WTC11 (cell line): ENCODE measurements around the gene COX5A. TPM values are rescaled to one million over a fixed set of nuclear protein-coding genes. Genes with fewer than 3 reads are reported as not detected.
A peak's percentile ranks its signal among the peaks of the same experiment; 100 is the strongest.

ENCODE experiments used
- ATAC-seq: fragments of 200-7000 bp; cut with Tn5 transposase; 2 replicates; pipeline ENCODE4 v1.10.0; 2021; ENCODE audit warnings: mild to moderate bottlenecking, moderate library complexity
- Bru-seq: library from RNA; stranded (reverse); fragments of 400-500 nt; gene quantifications from one replicate; lab custom pipeline; 2021; lab: Mats Ljungman, UMichigan
- CTCF ChIA-PET: fragments of 300-600 bp; sonication (Branson Sonifier 250); formaldehyde crosslinking; loops from one replicate; lab custom pipeline; 2021; ENCODE audit warnings: antibody characterized with exemption; lab: Charles Lee
- POLR2A ChIA-PET: fragments of 350-600 bp; sonication (Branson Sonifier 250); formaldehyde crosslinking; loops from one replicate; lab custom pipeline; 2021; ENCODE audit warnings: antibody characterized with exemption; lab: Charles Lee
- DNase-seq: peaks from one replicate; pipeline ENCODE4 v3.0.0; 2021; ENCODE audit warnings: low spot score
- H3K27ac Mint-ChIP-seq: 2 replicates; pipeline ENCODE4 v1.8.0; 2021; ENCODE audit warnings: mixed read lengths
- H3K27me3 Mint-ChIP-seq: 2 replicates; pipeline ENCODE4 v1.8.0; 2021; ENCODE audit warnings: low read depth, mild to moderate bottlenecking, moderate library complexity, mixed read lengths
- H3K36me3 Mint-ChIP-seq: 2 replicates; pipeline ENCODE4 v1.8.0; 2021; ENCODE audit warnings: mixed read lengths
- H3K4me1 Mint-ChIP-seq: 2 replicates; pipeline ENCODE4 v1.8.0; 2022; ENCODE audit warnings: mixed read lengths
- H3K4me3 Mint-ChIP-seq: 2 replicates; pipeline ENCODE4 v1.8.0; 2021; ENCODE audit warnings: mild to moderate bottlenecking, moderate library complexity, mixed read lengths
- H3K9me3 Mint-ChIP-seq: 2 replicates; pipeline ENCODE4 v1.8.0; 2021; ENCODE audit warnings: mixed read lengths
- CBFB ChIP-seq: sonication (generic); formaldehyde crosslinking; IDR thresholded peaks from 2 replicates; pipeline ENCODE4 v1.8.1; 2022; ENCODE audit warnings: mild to moderate bottlenecking, low read depth, missing genetic modification reagents
- CREB1 ChIP-seq: sonication (generic); formaldehyde crosslinking; IDR thresholded peaks from 2 replicates; pipeline ENCODE4 v1.8.0; 2023; ENCODE audit warnings: mild to moderate bottlenecking, missing genetic modification reagents
- ETV6 ChIP-seq: sonication (generic); formaldehyde crosslinking; IDR thresholded peaks from 2 replicates; pipeline ENCODE4 v1.8.1; 2022; ENCODE audit warnings: mild to moderate bottlenecking, missing genetic modification reagents
- FOXP1 ChIP-seq: sonication (generic); formaldehyde crosslinking; IDR thresholded peaks from 2 replicates; pipeline ENCODE4 v1.8.0; 2022; ENCODE audit warnings: missing genetic modification reagents, mild to moderate bottlenecking, moderate library complexity, borderline replicate concordance
- GRHL2 ChIP-seq: fragments of 250-450 bp; sonication (Bioruptor Pico); IDR thresholded peaks from 2 replicates; pipeline ENCODE4 v1.8.0; 2022; ENCODE audit warnings: mild to moderate bottlenecking, moderate library complexity; ENCODE audit not compliant: insufficient replicate concordance, severe bottlenecking
- GTF2I ChIP-seq: fragments of 250-450 bp; sonication (Bioruptor Pico); conservative IDR thresholded peaks from 2 replicates; pipeline ENCODE4 v1.4.0; 2021; ENCODE audit warnings: mild to moderate bottlenecking
- HMGA2 ChIP-seq: fragments of 250-450 bp; sonication (Bioruptor Pico); IDR thresholded peaks from 2 replicates; pipeline ENCODE4 v1.4.0; 2021; ENCODE audit warnings: mild to moderate bottlenecking, moderate library complexity
- NFYB ChIP-seq: sonication (generic); formaldehyde crosslinking; conservative IDR thresholded peaks from 2 replicates; pipeline ENCODE4 v1.8.0; 2022; ENCODE audit warnings: low read depth, missing genetic modification reagents
- NR1H2 ChIP-seq: sonication (generic); formaldehyde crosslinking; IDR thresholded peaks from 2 replicates; pipeline ENCODE4 v1.9.0; 2021; ENCODE audit warnings: mild to moderate bottlenecking, moderate library complexity, missing genetic modification reagents
- RORB ChIP-seq: fragments of 250-450 bp; sonication (Bioruptor Pico); IDR thresholded peaks from 2 replicates; pipeline ENCODE4 v1.9.0; 2021; ENCODE audit warnings: mild to moderate bottlenecking
- SMAD3 ChIP-seq: sonication (generic); formaldehyde crosslinking; IDR thresholded peaks from 2 replicates; pipeline ENCODE4 v1.8.0; 2022; ENCODE audit warnings: missing genetic modification reagents, mild to moderate bottlenecking, borderline replicate concordance
- SMAD4 ChIP-seq: sonication (generic); formaldehyde crosslinking; IDR thresholded peaks from 2 replicates; pipeline ENCODE4 v1.8.0; 2022; ENCODE audit warnings: mild to moderate bottlenecking, missing genetic modification reagents
- SP1 ChIP-seq: sonication (generic); formaldehyde crosslinking; conservative IDR thresholded peaks from 2 replicates; pipeline ENCODE4 v1.8.1; 2022; ENCODE audit warnings: missing genetic modification reagents
- TEAD1 ChIP-seq: sonication (generic); formaldehyde crosslinking; IDR thresholded peaks from 2 replicates; pipeline ENCODE4 v1.8.0; 2022; ENCODE audit warnings: mild to moderate bottlenecking, missing genetic modification reagents
- TEAD4 ChIP-seq: sonication (generic); formaldehyde crosslinking; IDR thresholded peaks from 2 replicates; pipeline ENCODE4 v1.8.0; 2022; ENCODE audit warnings: mild to moderate bottlenecking, missing genetic modification reagents
- TP53 ChIP-seq: sonication (generic); formaldehyde crosslinking; IDR thresholded peaks from 2 replicates; pipeline ENCODE4 v1.8.1; 2023; ENCODE audit warnings: mild to moderate bottlenecking, missing genetic modification reagents
- ZNF121 ChIP-seq: sonication (generic); formaldehyde crosslinking; IDR thresholded peaks from 2 replicates; pipeline ENCODE4 v1.8.0; 2023; ENCODE audit warnings: missing genetic modification reagents
- ZNF263 ChIP-seq: sonication (generic); formaldehyde crosslinking; IDR thresholded peaks from 2 replicates; pipeline ENCODE4 v1.8.1; 2022; ENCODE audit warnings: low read depth, mild to moderate bottlenecking, moderate library complexity, missing genetic modification reagents
- ZNF317 ChIP-seq: sonication (generic); formaldehyde crosslinking; IDR thresholded peaks from 2 replicates; pipeline ENCODE4 v1.8.1; 2023; ENCODE audit warnings: low read depth, mild to moderate bottlenecking, moderate library complexity, missing genetic modification reagents, borderline replicate concordance
- ZNF396 ChIP-seq: fragments of 250-450 bp; sonication (Bioruptor Pico); IDR thresholded peaks from 2 replicates; pipeline ENCODE4 v1.8.0; 2021; ENCODE audit warnings: mild to moderate bottlenecking, moderate library complexity, borderline replicate concordance
- ZNF423 ChIP-seq: fragments of 250-450 bp; sonication (Bioruptor Pico); IDR thresholded peaks from 2 replicates; pipeline ENCODE4 v2.1.2; 2022; ENCODE audit warnings: mild to moderate bottlenecking, moderate library complexity
- long read RNA-seq, 3 experiments: library from RNA in 1 of 3; library from capped mRNA in 1 of 3; library from polyadenylated mRNA in 1 of 3; unstranded in 2 of 3; stranded (forward) in 1 of 3; transcript quantifications; one replicate each; pipeline ENCODE4 v2.0.0, GENCODE V29; 2021
- total RNA-seq: library from RNA; stranded (reverse); gene quantifications from 3 replicates; pipeline ENCODE4 v1.2.3, GENCODE V29; 2021
- TF ChIP-seq, protein P1 (sequence below): fragments of 200-600 bp; IDR thresholded peaks from 2 replicates; pipeline ENCODE4 v1.8.0; 2022; ENCODE audit warnings: antibody characterized with exemption
- TF ChIP-seq, protein P2 (sequence below): fragments of 250-450 bp; sonication (Bioruptor Pico); IDR thresholded peaks from 2 replicates; pipeline ENCODE4 v1.9.0; 2021; ENCODE audit warnings: mild to moderate bottlenecking
- TF ChIP-seq, protein P3 (sequence below): sonication (generic); formaldehyde crosslinking; IDR thresholded peaks from 2 replicates; pipeline ENCODE4 v1.8.1; 2022; ENCODE audit warnings: low read depth, mild to moderate bottlenecking, moderate library complexity, missing genetic modification reagents, borderline replicate concordance
- TF ChIP-seq, protein P4 (sequence below): sonication (generic); formaldehyde crosslinking; IDR thresholded peaks from 2 replicates; pipeline ENCODE4 v1.8.1; 2023; ENCODE audit warnings: mild to moderate bottlenecking, moderate library complexity, missing genetic modification reagents
- TF ChIP-seq, protein P5 (sequence below): sonication (generic); formaldehyde crosslinking; IDR thresholded peaks from 2 replicates; pipeline ENCODE4 v1.8.0; 2022; ENCODE audit warnings: mild to moderate bottlenecking, missing genetic modification reagents
- TF ChIP-seq, protein P6 (sequence below): sonication (generic); formaldehyde crosslinking; IDR thresholded peaks from 2 replicates; pipeline ENCODE4 v1.8.1; 2023; ENCODE audit warnings: mild to moderate bottlenecking, missing genetic modification reagents

The COX5A gene
- total RNA-seq, result 336 to 355 TPM (median 354 TPM) in 3 replicates
- percentile 81 among the genes with signal in this experiment for Bru-seq, nascent RNA
- long read RNA-seq, experiment 1, transcript COX5A-204 (4 exons, 579 nt), result minor isoform, 5 of 336 reads
- long read RNA-seq, experiment 1, transcript COX5A-201 (5 exons, 1,268 nt), result major isoform, 314 of 336 reads
- long read RNA-seq, experiment 1, partial matches to known transcripts, result 4 of 336 reads
- long read RNA-seq, experiment 1, other reads (novel, unspliced or antisense), result 10 of 336 reads
- long read RNA-seq, experiment 2, transcript COX5A-201 (5 exons, 1,268 nt), result major isoform, 366 of 526 reads
- long read RNA-seq, experiment 2, transcript COX5A-204 (4 exons, 579 nt), result minor isoform, 11 of 526 reads
- long read RNA-seq, experiment 2, partial matches to known transcripts, result 45 of 526 reads
- long read RNA-seq, experiment 2, other reads (novel, unspliced or antisense), result 99 of 526 reads
- long read RNA-seq, experiment 3, partial matches to known transcripts, result 0 of 1 reads
- long read RNA-seq, experiment 3, other reads (novel, unspliced or antisense), result 0 of 1 reads

DNA sequence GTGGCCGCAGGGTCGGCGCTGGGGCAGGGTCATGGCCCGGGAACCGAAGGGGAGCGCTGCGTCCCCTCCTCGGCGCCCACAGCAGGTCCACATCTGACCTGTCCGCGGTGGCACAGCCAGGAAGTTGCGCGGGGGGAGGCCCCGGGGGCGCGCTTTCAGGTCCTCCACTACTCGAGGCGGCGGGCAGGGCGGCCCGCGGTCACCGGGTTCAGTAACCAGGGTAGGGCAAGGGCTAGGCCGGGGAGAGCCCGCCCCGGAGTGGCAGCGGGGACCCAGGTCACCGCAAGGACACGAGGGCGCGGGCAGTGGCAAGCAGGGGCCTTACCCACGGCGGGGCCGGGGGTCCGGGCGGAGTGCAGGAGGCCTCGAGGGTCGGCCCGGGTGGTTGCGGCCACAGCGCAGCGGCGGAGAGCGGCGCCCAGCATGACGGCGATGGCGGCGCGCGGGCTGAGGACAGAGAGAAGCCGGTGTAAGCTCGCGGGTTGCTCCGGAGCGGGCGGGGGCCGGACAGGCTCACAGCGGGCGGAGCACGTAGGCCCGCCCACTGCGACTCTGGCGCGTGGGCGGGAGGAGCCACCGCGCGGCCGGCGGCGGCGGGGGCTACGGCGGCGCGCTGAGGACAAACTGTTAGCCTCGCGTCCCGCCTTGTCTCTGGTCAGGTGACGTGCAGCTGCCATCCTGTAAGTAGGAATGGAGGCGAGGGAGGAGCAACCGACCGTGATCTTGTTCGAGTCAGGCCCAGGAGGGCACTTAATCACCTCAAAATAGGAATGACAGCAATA lies at the start of gene COX5A:
TSS of gene COX5A (minus strand) at position 484 of the 782 bp plus-strand sequence. CDS start at position 425, 59 bp downstream.
- H3K36me3 Mint-ChIP-seq, result peaks cover 3% of the 10 kb centered on the region; the same call in 1 of the 2 replicates
- CTCF ChIA-PET, result interaction anchor here (0.6 to 5.1 kb wide), 7 partner anchors 13 to 169 kb away, joined by 3 to 43 read pairs (median 4); no protein-coding TSS in a partner anchor
- POLR2A ChIA-PET, result interaction anchor here (0.6 to 1.5 kb wide), 4 partner anchors 13 to 1086 kb away, joined by 3 to 7 read pairs (median 6); partner anchors contain the start of gene FAM219B
- TF ChIP-seq TEAD4 (CRISPR knock-in tag), result no peak
- TF ChIP-seq SP1 (CRISPR knock-in tag), result peak; percentile 94
- no peak for TF ChIP-seq ZNF423 (CRISPR knock-in tag)
- TF ChIP-seq ZNF317 (CRISPR knock-in tag), result 0 out of 2 replicates have a peak, but pooled peaks have one; percentile 32
- TF ChIP-seq, protein P1, sequence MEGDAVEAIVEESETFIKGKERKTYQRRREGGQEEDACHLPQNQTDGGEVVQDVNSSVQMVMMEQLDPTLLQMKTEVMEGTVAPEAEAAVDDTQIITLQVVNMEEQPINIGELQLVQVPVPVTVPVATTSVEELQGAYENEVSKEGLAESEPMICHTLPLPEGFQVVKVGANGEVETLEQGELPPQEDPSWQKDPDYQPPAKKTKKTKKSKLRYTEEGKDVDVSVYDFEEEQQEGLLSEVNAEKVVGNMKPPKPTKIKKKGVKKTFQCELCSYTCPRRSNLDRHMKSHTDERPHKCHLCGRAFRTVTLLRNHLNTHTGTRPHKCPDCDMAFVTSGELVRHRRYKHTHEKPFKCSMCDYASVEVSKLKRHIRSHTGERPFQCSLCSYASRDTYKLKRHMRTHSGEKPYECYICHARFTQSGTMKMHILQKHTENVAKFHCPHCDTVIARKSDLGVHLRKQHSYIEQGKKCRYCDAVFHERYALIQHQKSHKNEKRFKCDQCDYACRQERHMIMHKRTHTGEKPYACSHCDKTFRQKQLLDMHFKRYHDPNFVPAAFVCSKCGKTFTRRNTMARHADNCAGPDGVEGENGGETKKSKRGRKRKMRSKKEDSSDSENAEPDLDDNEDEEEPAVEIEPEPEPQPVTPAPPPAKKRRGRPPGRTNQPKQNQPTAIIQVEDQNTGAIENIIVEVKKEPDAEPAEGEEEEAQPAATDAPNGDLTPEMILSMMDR, result no peak
- TF ChIP-seq SMAD4 (CRISPR knock-in tag), result peak; percentile 83
- no peak for TF ChIP-seq HMGA2
- TF ChIP-seq GRHL2 (CRISPR knock-in tag), result no peak
- TF ChIP-seq CBFB (CRISPR knock-in tag), result no peak
- TF ChIP-seq TP53 (CRISPR knock-in tag), result no peak
- 0 out of 2 replicates have a peak, but pooled peaks have one; percentile 21 for TF ChIP-seq NFYB
- peak; percentile 59; the same call in 1 of the 2 replicates for TF ChIP-seq TEAD1 (CRISPR knock-in tag)
- TF ChIP-seq SMAD3 (CRISPR knock-in tag), result peak; percentile 62; the same call in 1 of the 2 replicates
- TF ChIP-seq ZNF121 (CRISPR knock-in tag), result no peak
- TF ChIP-seq, protein P2, sequence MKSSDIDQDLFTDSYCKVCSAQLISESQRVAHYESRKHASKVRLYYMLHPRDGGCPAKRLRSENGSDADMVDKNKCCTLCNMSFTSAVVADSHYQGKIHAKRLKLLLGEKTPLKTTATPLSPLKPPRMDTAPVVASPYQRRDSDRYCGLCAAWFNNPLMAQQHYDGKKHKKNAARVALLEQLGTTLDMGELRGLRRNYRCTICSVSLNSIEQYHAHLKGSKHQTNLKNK (CRISPR knock-in tag), result no peak
- TF ChIP-seq GTF2I (CRISPR knock-in tag), result no peak
- TF ChIP-seq ETV6 (CRISPR knock-in tag), result peak; percentile 92
- TF ChIP-seq, protein P3, sequence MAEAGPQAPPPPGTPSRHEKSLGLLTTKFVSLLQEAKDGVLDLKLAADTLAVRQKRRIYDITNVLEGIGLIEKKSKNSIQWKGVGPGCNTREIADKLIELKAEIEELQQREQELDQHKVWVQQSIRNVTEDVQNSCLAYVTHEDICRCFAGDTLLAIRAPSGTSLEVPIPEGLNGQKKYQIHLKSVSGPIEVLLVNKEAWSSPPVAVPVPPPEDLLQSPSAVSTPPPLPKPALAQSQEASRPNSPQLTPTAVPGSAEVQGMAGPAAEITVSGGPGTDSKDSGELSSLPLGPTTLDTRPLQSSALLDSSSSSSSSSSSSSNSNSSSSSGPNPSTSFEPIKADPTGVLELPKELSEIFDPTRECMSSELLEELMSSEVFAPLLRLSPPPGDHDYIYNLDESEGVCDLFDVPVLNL, result peak; percentile 34; the same call in 1 of the 2 replicates
- TF ChIP-seq, protein P4, sequence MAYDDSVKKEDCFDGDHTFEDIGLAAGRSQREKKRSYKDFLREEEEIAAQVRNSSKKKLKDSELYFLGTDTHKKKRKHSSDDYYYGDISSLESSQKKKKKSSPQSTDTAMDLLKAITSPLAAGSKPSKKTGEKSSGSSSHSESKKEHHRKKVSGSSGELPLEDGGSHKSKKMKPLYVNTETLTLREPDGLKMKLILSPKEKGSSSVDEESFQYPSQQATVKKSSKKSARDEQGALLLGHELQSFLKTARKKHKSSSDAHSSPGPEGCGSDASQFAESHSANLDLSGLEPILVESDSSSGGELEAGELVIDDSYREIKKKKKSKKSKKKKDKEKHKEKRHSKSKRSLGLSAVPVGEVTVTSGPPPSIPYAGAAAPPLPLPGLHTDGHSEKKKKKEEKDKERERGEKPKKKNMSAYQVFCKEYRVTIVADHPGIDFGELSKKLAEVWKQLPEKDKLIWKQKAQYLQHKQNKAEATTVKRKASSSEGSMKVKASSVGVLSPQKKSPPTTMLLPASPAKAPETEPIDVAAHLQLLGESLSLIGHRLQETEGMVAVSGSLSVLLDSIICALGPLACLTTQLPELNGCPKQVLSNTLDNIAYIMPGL (CRISPR knock-in tag), result peak; percentile 87; the same call in 1 of the 2 replicates
- TF ChIP-seq, protein P5, sequence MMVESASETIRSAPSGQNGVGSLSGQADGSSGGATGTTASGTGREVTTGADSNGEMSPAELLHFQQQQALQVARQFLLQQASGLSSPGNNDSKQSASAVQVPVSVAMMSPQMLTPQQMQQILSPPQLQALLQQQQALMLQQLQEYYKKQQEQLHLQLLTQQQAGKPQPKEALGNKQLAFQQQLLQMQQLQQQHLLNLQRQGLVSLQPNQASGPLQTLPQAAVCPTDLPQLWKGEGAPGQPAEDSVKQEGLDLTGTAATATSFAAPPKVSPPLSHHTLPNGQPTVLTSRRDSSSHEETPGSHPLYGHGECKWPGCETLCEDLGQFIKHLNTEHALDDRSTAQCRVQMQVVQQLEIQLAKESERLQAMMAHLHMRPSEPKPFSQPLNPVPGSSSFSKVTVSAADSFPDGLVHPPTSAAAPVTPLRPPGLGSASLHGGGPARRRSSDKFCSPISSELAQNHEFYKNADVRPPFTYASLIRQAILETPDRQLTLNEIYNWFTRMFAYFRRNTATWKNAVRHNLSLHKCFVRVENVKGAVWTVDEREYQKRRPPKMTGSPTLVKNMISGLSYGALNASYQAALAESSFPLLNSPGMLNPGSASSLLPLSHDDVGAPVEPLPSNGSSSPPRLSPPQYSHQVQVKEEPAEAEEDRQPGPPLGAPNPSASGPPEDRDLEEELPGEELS (CRISPR knock-in tag), result peak; percentile 72; the same call in 1 of the 2 replicates
- no peak for TF ChIP-seq NR1H2 (CRISPR knock-in tag)
- no peak for TF ChIP-seq CREB1 (CRISPR knock-in tag)
- TF ChIP-seq RORB (CRISPR knock-in tag), result no peak
- TF ChIP-seq FOXP1 (CRISPR knock-in tag), result peak; percentile 83; the same call in 1 of the 2 replicates
- no peak for TF ChIP-seq ZNF396 (CRISPR knock-in tag)
- no peak for TF ChIP-seq ZNF263 (CRISPR knock-in tag)
- TF ChIP-seq, protein P6, sequence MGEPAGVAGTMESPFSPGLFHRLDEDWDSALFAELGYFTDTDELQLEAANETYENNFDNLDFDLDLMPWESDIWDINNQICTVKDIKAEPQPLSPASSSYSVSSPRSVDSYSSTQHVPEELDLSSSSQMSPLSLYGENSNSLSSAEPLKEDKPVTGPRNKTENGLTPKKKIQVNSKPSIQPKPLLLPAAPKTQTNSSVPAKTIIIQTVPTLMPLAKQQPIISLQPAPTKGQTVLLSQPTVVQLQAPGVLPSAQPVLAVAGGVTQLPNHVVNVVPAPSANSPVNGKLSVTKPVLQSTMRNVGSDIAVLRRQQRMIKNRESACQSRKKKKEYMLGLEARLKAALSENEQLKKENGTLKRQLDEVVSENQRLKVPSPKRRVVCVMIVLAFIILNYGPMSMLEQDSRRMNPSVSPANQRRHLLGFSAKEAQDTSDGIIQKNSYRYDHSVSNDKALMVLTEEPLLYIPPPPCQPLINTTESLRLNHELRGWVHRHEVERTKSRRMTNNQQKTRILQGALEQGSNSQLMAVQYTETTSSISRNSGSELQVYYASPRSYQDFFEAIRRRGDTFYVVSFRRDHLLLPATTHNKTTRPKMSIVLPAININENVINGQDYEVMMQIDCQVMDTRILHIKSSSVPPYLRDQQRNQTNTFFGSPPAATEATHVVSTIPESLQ (CRISPR knock-in tag), result no peak

More for the DNA sequence above, at the start of gene COX5A:
- peak within 1 kb of the TSS; percentile 91 for H3K4me3 Mint-ChIP-seq
- no peaks in the 10 kb centered on the region; the same call in none of the 2 replicates for H3K27me3 Mint-ChIP-seq
- DNase-seq, result peak; percentile 86
- peaks cover 8% of the 10 kb centered on the region for H3K4me1 Mint-ChIP-seq
- peak within 1 kb of the TSS; percentile 91 for H3K27ac Mint-ChIP-seq
- ATAC-seq, result peak; percentile 92
- no peaks in the 10 kb centered on the region for H3K9me3 Mint-ChIP-seq
